K562 (cell line): Measurements from ENCODE around the gene CIART. TPM values are rescaled to one million over a fixed set of nuclear protein-coding genes. Genes with fewer than 3 reads are reported as not detected.

Experiments used
- BMI1 ChIP-seq: fragments of 150-350 bp; IDR thresholded peaks from 2 replicates; pipeline ENCODE4 v1.6.1; 2014; ENCODE audit warnings: low read length
- CBX3 ChIP-seq, 2 experiments: IDR thresholded peaks; 1 replicate in 1 of 2; 2 replicates in 1 of 2; pipeline ENCODE4 v1.6.1; 2012; ENCODE audit warnings: inconsistent platforms in 2 of 2, low read length in 2 of 2, borderline replicate concordance in 1 of 2, control low read depth in 1 of 2
- MAZ ChIP-seq, 2 experiments: fragments of 450-650 bp in 1 of 2; sonication (generic) in 1 of 2; formaldehyde crosslinking; IDR thresholded peaks in 1 of 2; conservative IDR thresholded peaks in 1 of 2; 2 replicates each; pipeline versions ENCODE4 v1.4.0 to v1.5.0; 2020; ENCODE audit warnings: mild to moderate bottlenecking in 1 of 2, missing genetic modification reagents in 1 of 2
- MCM5 ChIP-seq: fragments of 450-650 bp; IDR thresholded peaks from 2 replicates; pipeline ENCODE4 v1.6.1; 2016; ENCODE audit warnings: low read depth
- NFIX ChIP-seq: fragments of 250-450 bp; sonication (Bioruptor Pico); IDR thresholded peaks from 2 replicates; pipeline ENCODE4 v1.4.0; 2020; ENCODE audit warnings: low read depth, mild to moderate bottlenecking, moderate library complexity
- NR2F6 ChIP-seq: fragments of 450-650 bp; formaldehyde crosslinking; IDR thresholded peaks from 2 replicates; pipeline ENCODE4 v1.4.0; 2020; ENCODE audit warnings: mild to moderate bottlenecking
- NR3C1 ChIP-seq: sonication (generic); formaldehyde crosslinking; IDR thresholded peaks from 2 replicates; pipeline ENCODE4 v1.8.1; 2022; ENCODE audit warnings: missing genetic modification reagents
- NR4A1 ChIP-seq, 2 experiments: fragments of 250-450 bp in 1 of 2; fragments of 450-650 bp in 1 of 2; sonication (Bioruptor Pico) in 1 of 2; IDR thresholded peaks; 2 replicates each; pipeline versions ENCODE4 v1.4.0 to v1.6.1; 2016 to 2020; ENCODE audit warnings: mild to moderate bottlenecking in 2 of 2, missing compliant biosample characterization in 1 of 2, missing genetic modification characterization in 1 of 2, moderate library complexity in 1 of 2
- POLR2AphosphoS5 ChIP-seq: IDR thresholded peaks from 2 replicates; pipeline ENCODE4 v1.6.1; 2011; ENCODE audit warnings: mild to moderate bottlenecking, low read depth, low read length, moderate library complexity; ENCODE audit not compliant: control insufficient read depth, insufficient read depth
- STAT5B ChIP-seq: fragments of 250-450 bp; sonication (Bioruptor Pico); IDR thresholded peaks from 2 replicates; pipeline ENCODE4 v1.8.0; 2021; ENCODE audit warnings: mild to moderate bottlenecking, inconsistent platforms
- polyA plus RNA-seq, 8 experiments: library from polyadenylated mRNA; depleted of rRNA in 4 of 8; stranded (reverse) in 5 of 8; unstranded in 3 of 8; fragments of >200 nt; fragmentation: Nextera tagmentation in 2 of 8; fragmentation: Illumina TruSeq in 1 of 8; extraction: Ambion mirVana in 2 of 8; extraction: Trizol in 1 of 8; gene quantifications; 2 replicates each; pipeline versions ENCODE4 v1.2.1 to v1.2.3, GENCODE V29; 2011 to 2014; ENCODE audit warnings: inconsistent platforms in 1 of 8, missing spikeins in 1 of 8
- total RNA-seq, 7 experiments: library from RNA; depleted of rRNA in 6 of 7; stranded (reverse); fragments of >200 nt in 6 of 7; fragmentation: Illumina TruSeq in 2 of 7; extraction: Trizol in 2 of 7; gene quantifications; 2 replicates each; pipeline versions ENCODE4 v1.2.1 to v1.2.3, GENCODE V29; 2011 to 2021; ENCODE audit warnings: low replicate concordance in 1 of 7
- TF ChIP-seq, protein P1 (sequence below): sonication (generic); formaldehyde crosslinking; IDR thresholded peaks from 2 replicates; pipeline ENCODE4 v1.8.0; 2022; ENCODE audit warnings: missing genetic modification reagents, mild to moderate bottlenecking, moderate library complexity, borderline replicate concordance
- TF ChIP-seq, protein P2 (sequence below): fragments of 450-650 bp; formaldehyde crosslinking; IDR thresholded peaks from 2 replicates; pipeline ENCODE4 v1.4.0; 2022; ENCODE audit warnings: missing genetic modification characterization
- TF ChIP-seq, protein P3 (sequence below): sonication (generic); formaldehyde crosslinking; IDR thresholded peaks from 2 replicates; pipeline ENCODE4 v1.8.0; 2023; ENCODE audit warnings: mild to moderate bottlenecking, missing genetic modification reagents
- TF ChIP-seq, protein P4 (sequence below): conservative IDR thresholded peaks from 2 replicates; pipeline ENCODE4 v1.6.1; 2011; ENCODE audit warnings: low read depth, mild to moderate bottlenecking, low read length; ENCODE audit not compliant: control insufficient read depth

Gene CIART
- total and polyA plus RNA-seq, 9 of the 15 experiments (the other 6 are each of a cell fraction or from before 2014, with no cell fraction given), result 0.07 to 0.35 (median 0.19) TPM; not detected in 2

DNA sequence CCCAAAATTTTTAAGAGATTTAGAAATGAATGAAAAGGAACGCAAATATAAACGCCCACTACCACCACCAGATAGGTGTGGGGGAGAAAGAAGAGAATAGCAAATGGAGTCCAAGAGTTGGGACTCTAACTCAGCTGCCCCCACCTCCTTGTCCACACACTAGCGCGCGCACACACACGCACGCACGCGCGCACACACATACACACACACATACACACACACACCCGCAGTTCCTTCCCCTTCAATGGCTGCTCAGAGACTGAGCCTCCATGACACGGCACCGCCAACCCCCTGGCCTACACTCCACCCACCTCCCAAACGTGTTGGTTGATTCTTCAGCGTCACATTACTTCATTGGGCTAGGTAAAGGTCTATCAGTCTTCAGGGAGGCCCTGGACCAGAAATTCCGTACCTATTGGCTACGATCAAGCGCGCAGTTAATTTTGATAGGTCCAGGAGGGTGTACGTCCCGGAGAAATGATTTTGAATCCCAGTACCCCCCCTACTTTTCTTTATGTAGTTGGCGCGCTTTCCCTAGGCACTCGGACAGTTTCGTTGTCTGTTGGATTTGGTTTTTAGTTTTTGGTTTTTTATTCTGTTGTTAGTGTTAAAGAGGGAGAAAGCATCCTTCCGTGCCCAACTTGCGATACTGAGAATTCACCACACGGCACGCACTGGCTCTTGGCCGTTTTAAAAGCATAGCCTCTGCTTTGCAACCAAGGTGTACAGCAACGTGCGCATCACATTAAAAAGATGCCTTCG is 46.3 kb upstream of the CIART start, which contains the start of gene ANP32E (continued):
- TF ChIP-seq, protein P1, sequence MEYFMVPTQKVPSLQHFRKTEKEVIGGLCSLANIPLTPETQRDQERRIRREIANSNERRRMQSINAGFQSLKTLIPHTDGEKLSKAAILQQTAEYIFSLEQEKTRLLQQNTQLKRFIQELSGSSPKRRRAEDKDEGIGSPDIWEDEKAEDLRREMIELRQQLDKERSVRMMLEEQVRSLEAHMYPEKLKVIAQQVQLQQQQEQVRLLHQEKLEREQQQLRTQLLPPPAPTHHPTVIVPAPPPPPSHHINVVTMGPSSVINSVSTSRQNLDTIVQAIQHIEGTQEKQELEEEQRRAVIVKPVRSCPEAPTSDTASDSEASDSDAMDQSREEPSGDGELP, result peak; percentile 70; the same call in 1 of the 2 replicates
- TF ChIP-seq NR2F6 (no peak), MCM5 (no peak), MAZ (CRISPR knock-in tag; conservative IDR thresholded peaks at IDR 0.05 in 1 of 2, IDR thresholded peaks at IDR 0.05 in 1 of 2) (peak in 1 of 2 experiments; percentile 86; a peak in 2 of 4 replicates), NR4A1 (CRISPR knock-in tag; IDR thresholded peaks at IDR 0.05) (no peak), NR4A1 (tag; IDR thresholded peaks at IDR 0.05) (no peak), CBX3 (IDR thresholded peaks at IDR 0.05; ENCODE audit: borderline replicate concordance in 1 of 2, low read length in 2 of 2) (peak in 1 of 2 experiments; percentile 49; a peak in 2 of 3 replicates), NFIX (CRISPR knock-in tag) (no peak), BMI1 (no peak), NR3C1 (CRISPR knock-in tag) (no peak), POLR2AphosphoS5 (peak; percentile 88), STAT5B (CRISPR knock-in tag) (no peak)
- TF ChIP-seq, protein P2, sequence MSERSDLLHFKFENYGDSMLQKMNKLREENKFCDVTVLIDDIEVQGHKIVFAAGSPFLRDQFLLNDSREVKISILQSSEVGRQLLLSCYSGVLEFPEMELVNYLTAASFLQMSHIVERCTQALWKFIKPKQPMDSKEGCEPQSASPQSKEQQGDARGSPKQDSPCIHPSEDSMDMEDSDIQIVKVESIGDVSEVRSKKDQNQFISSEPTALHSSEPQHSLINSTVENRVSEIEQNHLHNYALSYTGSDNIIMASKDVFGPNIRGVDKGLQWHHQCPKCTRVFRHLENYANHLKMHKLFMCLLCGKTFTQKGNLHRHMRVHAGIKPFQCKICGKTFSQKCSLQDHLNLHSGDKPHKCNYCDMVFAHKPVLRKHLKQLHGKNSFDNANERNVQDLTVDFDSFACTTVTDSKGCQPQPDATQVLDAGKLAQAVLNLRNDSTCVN (CRISPR knock-in tag), result peak; percentile 91
- TF ChIP-seq, protein P3, sequence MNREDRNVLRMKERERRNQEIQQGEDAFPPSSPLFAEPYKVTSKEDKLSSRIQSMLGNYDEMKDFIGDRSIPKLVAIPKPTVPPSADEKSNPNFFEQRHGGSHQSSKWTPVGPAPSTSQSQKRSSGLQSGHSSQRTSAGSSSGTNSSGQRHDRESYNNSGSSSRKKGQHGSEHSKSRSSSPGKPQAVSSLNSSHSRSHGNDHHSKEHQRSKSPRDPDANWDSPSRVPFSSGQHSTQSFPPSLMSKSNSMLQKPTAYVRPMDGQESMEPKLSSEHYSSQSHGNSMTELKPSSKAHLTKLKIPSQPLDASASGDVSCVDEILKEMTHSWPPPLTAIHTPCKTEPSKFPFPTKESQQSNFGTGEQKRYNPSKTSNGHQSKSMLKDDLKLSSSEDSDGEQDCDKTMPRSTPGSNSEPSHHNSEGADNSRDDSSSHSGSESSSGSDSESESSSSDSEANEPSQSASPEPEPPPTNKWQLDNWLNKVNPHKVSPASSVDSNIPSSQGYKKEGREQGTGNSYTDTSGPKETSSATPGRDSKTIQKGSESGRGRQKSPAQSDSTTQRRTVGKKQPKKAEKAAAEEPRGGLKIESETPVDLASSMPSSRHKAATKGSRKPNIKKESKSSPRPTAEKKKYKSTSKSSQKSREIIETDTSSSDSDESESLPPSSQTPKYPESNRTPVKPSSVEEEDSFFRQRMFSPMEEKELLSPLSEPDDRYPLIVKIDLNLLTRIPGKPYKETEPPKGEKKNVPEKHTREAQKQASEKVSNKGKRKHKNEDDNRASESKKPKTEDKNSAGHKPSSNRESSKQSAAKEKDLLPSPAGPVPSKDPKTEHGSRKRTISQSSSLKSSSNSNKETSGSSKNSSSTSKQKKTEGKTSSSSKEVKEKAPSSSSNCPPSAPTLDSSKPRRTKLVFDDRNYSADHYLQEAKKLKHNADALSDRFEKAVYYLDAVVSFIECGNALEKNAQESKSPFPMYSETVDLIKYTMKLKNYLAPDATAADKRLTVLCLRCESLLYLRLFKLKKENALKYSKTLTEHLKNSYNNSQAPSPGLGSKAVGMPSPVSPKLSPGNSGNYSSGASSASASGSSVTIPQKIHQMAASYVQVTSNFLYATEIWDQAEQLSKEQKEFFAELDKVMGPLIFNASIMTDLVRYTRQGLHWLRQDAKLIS (CRISPR knock-in tag), result peak; percentile 98
- TF ChIP-seq, protein P4, sequence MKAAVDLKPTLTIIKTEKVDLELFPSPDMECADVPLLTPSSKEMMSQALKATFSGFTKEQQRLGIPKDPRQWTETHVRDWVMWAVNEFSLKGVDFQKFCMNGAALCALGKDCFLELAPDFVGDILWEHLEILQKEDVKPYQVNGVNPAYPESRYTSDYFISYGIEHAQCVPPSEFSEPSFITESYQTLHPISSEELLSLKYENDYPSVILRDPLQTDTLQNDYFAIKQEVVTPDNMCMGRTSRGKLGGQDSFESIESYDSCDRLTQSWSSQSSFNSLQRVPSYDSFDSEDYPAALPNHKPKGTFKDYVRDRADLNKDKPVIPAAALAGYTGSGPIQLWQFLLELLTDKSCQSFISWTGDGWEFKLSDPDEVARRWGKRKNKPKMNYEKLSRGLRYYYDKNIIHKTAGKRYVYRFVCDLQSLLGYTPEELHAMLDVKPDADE, result peak; percentile 70; the same call in 1 of the 2 replicates
